T-helper 9 cell (primary cell): Measurements from ENCODE around the gene ITSN1.
"Not testable (repeated sequence)": the region's sequence is repeated elsewhere in the genome, so short reads cannot be mapped to it uniquely, and the experiment has no call there.

Source experiments
- DNase-seq: peaks from one replicate; pipeline ENCODE4 v3.0.0-alpha.2; 2020

The ITSN1 gene

DNA sequence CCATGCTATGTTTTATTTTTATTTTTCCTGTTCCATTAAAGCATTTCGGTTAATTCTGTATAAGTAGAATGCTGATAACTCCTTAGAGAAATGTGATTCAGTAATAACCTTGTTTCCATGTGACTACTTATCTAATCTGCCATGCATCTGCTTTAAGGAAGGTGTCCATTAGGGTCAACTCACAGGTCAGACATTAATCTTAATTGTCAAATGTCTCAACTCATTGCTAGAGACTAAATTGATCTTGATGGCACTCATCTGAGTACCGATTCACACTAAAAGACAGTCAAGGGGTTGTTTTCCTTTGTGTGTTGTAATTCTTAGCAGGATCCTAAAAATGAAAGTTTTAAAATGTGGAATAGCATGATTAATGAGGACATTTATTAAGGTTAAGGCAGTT, 41.8 kb downstream of the ITSN1 start:
- no peak for DNase-seq

DNA sequence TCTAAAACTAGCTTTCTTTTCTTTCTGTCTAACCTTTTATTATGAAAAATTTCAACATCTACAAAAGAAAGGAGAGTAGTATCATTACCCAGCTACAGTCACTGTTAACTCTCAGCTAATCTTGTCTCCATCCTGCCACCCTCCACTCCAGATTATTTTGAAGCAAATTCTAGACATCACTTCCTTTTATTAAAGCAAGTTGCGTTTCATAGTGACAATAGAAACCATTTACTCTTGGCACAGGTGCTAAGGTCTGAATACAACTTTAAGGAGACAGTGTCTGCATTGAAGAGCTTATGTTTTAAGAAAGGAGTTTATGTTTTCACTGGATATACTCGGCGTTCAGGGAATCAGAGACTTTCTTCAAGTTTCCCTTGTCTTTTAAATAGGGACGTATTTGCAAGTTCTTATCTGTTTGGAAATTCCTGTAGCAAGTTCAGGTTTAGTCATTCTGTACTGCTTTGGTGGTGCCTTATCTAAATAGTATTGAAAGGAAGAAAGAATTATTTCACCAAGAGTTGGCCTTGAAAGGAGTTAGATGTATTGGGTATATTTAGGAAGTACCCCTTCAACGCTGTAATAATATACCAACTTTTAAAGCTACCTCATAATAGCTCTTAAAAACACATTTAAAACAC, 42.7 kb downstream of the ITSN1 start:
- no peak for DNase-seq

GRCh38 chr21:33685613-33686197, 43.4 kb downstream of the ITSN1 start:
- no peak for DNase-seq

- DNase-seq, result no peak
These were observed 44.1 kb downstream of the ITSN1 start for GRCh38 chr21:33686386-33686785.

DNA sequence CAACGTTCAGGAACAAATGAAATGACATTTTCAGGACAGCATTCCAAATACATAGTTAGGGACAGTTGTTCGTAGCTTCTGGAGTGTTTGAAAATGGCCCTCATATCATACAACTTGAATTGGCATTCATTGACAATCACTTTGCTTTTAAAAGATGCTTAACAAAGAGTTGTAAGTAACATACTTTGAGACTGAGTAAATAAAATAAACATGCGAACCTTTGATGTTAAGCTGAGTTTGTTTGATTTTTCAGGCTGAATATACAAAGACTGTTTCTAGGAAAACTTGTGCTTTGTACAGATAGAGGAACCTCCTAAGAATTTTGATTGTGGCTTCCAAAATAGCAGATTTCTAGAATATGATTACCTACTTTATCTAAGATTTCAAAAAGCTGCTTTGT, 45.3 kb downstream of the ITSN1 start:
- DNase-seq, result no peak

- no peak for DNase-seq
These were observed 46.1 kb downstream of the ITSN1 start for GRCh38 chr21:33688353-33688752.

- no peak for DNase-seq
These were observed 48.6 kb downstream of the ITSN1 start for GRCh38 chr21:33690874-33691273.

DNA sequence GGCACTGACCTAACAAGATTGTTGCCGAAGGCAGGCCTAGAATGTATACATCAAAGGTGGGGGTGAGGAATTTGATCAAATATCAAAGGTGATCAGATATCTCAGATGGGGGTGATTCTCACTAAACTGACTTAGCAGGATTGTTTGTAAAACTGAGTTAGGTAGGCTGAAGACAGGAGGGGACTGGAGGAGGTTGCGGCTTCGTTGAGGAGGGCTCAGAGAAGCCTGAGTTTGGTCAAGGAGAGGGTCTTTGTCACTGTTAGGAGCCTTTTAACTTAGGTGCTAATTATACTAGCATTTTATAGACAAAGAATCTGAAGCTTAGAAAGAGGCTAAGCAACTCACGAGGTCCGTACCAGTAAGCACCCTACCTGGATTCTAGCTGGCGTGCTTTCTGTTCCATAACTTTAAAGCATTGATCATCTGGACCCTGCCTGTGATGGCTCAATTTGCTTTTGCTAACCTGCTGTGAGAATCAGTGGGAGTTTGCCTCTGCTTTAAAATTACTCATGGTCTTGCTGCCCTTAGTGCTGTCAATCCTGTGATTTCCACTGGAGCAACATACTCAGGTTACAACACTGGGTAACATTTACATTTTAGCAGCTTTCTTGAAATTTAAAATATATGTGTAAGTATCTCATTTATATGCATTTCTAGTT, 49.8 kb downstream of the ITSN1 start:
- DNase-seq, result no peak

- no peak for DNase-seq
These were observed 53.5 kb downstream of the ITSN1 start for GRCh38 chr21:33695813-33696212.

DNA sequence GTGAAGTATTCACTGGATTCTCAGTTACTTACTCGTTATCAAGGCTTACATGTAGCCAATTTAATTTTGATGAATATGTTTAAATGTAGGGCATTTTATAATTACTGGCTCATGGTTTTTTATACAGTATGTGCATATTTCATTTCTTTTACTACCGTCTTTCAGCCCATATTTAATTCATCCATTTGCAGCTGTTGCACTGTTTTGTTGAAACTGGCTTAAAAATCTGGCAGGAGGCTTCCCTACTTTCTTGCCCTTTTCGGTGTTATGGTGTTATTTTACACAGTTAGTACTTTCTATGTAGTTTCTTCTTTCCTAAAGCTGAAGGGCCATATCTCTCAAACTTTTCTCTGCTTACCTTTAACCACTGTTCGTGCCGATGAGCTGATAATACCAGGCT, 54.2 kb downstream of the ITSN1 start:
- DNase-seq, result no peak

GRCh38 chr21:33698087-33698860, 56.0 kb downstream of the ITSN1 start:
- no peak for DNase-seq

DNA sequence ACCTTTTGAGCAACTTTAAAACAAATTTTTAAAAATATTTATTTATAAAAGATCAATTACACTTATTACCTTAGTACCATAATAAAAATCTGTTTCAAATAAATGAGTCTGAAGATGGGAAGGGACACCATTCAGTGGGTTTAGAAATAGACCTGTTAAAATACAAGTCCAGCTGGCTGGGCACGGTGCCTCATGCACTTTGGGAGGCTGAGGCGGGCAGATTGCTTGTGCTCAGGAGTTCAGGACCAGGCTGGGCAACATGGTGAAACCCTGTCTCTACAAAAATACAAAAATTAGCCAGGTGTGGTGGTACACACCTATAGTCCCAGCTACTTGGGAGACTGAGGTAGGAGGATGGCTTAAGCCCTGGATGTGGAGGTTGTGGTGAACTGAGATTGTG, 57.0 kb downstream of the ITSN1 start:
- no peak for DNase-seq

- DNase-seq, result no peak
These were observed 58.2 kb downstream of the ITSN1 start for GRCh38 chr21:33700491-33700890.

DNA sequence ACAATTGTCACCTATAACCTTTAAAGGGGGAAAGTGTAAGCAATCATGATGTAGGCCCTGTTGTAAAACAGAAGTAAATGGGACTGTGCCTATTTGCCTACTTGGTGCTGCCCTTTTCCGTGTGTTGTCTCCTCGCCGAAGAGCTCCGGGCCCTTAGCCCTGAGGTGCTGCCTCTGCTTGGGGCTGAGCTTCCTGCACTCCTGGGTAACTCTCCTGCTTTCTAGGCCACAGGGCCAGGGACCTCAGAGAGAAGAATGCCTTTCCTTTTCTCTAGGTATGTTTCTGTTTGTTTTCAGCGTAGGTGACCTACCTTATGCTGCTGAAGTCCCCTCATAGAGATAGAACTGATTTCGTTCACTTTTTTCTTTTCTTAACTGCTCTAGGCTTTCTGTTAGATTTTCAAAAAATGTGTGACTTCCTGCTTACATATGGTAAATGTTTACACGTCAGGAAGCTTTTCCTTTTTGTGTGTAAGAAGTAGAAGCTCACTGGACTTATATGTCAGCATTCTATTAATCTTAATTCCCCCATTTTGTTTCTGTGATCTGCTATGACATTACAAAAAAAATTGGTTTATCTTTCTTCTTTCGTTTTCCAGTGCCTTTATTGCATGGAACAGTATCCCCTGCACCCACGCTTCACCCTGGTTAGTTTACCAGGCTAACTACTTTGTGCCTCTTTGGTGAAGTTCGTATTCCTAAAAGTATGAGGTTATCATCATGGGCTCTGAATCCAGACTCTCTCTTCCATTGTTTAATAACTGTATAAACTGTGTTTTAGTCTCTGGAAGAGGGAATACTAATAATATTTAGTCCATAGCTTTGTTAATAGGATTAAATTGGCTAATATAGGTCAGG, 61.7 kb downstream of the ITSN1 start:
- no peak for DNase-seq

- DNase-seq, result no peak
These were observed 65.5 kb downstream of the ITSN1 start for GRCh38 chr21:33707846-33708245.

GRCh38 chr21:33708874-33709273, 66.6 kb downstream of the ITSN1 start:
- DNase-seq, result no peak

- no peak for DNase-seq
These were observed 69.9 kb downstream of the ITSN1 start for GRCh38 chr21:33712022-33712803.

GRCh38 chr21:33721081-33721480, 78.8 kb downstream of the ITSN1 start:
- DNase-seq, result no peak

DNA sequence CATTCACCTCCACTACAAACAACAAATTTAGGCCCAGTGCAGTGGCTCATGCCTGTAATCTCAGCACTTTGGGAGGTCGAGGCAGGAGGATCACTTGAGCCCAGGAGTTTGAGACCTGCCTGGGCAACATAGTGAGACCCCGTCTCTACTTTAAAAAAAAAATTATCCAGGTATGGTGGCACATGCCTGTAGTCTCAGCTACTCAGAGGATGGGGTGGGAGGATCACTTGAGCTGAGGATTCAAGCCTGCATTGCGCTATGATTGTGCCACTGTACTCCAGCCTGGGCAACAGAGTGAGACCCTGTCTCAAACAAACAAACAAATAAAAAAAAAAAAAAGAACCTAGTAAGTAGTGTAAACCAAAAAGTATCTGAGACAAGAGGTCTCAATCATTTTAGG, 86.8 kb downstream of the ITSN1 start:
- DNase-seq, result not testable (repeated sequence)

GRCh38 chr21:33729641-33730040, 87.3 kb downstream of the ITSN1 start:
- no peak for DNase-seq

DNA sequence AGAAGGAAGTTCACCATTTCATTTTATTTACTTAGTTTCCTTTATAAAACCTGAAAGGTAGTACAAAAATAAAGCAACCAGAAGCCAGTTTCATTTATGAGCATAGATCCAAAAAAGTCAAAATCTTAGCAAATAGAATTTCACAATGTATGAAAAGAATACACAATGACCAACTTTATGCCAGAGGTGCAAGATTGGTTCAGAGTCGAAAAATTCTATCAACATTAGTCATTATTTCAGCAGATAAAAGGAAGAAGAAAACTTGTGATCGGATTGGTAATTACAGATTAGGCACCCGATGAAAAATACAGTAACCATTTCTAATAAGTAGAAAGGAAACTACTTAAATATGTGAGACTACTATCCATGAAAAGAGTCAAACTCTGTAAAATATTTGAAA, 89.1 kb downstream of the ITSN1 start:
- DNase-seq, result no peak

GRCh38 chr21:33732038-33732437, 89.7 kb downstream of the ITSN1 start:
- no peak for DNase-seq
